ENCODE data around the gene ZNF697.
A peak's percentile ranks its signal among the peaks of the same experiment; 100 is the strongest.
"Not testable (repeated sequence)": the region's sequence is repeated elsewhere in the genome, so short reads cannot be mapped to it uniquely, and the experiment has no call there.

ZNF697 gene

GRCh38 chr1:119647734-119648619 is at the start of gene ZNF697:
Gene ZNF697 (minus strand): TSS chr1:119648266. CDS start chr1:119626100, 22,166 bp downstream.
- DNase-seq = peak; percentile 96

- no peak for DNase-seq
These were observed 49.5 kb upstream of the ZNF697 start for GRCh38 chr1:119697598-119697997.

- not testable (repeated sequence) for DNase-seq
These were observed 48.8 kb upstream of the ZNF697 start for GRCh38 chr1:119696863-119697262.

GRCh38 chr1:119689511-119689910 is 41.4 kb upstream of the ZNF697 start:
- DNase-seq = no peak

- no peak for DNase-seq
These were observed 40.7 kb upstream of the ZNF697 start for GRCh38 chr1:119688810-119689209.

- no peak for DNase-seq
These were observed 39.5 kb upstream of the ZNF697 start for GRCh38 chr1:119687434-119688079.

GRCh38 chr1:119686661-119687060 is 38.6 kb upstream of the ZNF697 start:
- peak; percentile 78 for DNase-seq

- no peak for DNase-seq
These were observed 35.8 kb upstream of the ZNF697 start for GRCh38 chr1:119683893-119684292.

GRCh38 chr1:119682141-119682540 is 34.1 kb upstream of the ZNF697 start:
- DNase-seq = no peak

- no peak for DNase-seq
These were observed 33.5 kb upstream of the ZNF697 start for GRCh38 chr1:119681560-119681959.

- no peak for DNase-seq
These were observed 32.7 kb upstream of the ZNF697 start for GRCh38 chr1:119680723-119681122.

- DNase-seq = no peak
These were observed 32.1 kb upstream of the ZNF697 start for GRCh38 chr1:119680193-119680592.

GRCh38 chr1:119679223-119679622 is 31.2 kb upstream of the ZNF697 start:
- DNase-seq = no peak

GRCh38 chr1:119676571-119677206 is 28.6 kb upstream of the ZNF697 start:
- DNase-seq = no peak

GRCh38 chr1:119675349-119676345 is 27.6 kb upstream of the ZNF697 start:
- DNase-seq = peak; percentile 92

- peak; percentile 62 for DNase-seq
These were observed 26.8 kb upstream of the ZNF697 start for GRCh38 chr1:119674835-119675289.

- peak; percentile 74 for DNase-seq
These were observed 26.1 kb upstream of the ZNF697 start for GRCh38 chr1:119674111-119674526.

GRCh38 chr1:119673171-119673940 is 25.3 kb upstream of the ZNF697 start:
- DNase-seq = no peak

GRCh38 chr1:119670898-119671297 is 22.8 kb upstream of the ZNF697 start:
- DNase-seq = no peak

- DNase-seq = no peak
These were observed 19.1 kb upstream of the ZNF697 start for GRCh38 chr1:119667173-119667572.

- DNase-seq = no peak
These were observed 16.0 kb upstream of the ZNF697 start for GRCh38 chr1:119664067-119664466.
